ENCODE data around the gene MAP3K6. TPM values are rescaled to one million over a fixed set of nuclear protein-coding genes. Genes with fewer than 3 reads are reported as not detected.
A peak's percentile ranks its signal among the peaks of the same experiment; 100 is the strongest.

The MAP3K6 gene
- total RNA-seq, 2 experiments from 2014 or later, result 8.3 to 9.5 TPM

- POLR2A ChIA-PET, result interaction anchor here (0.7 to 1.8 kb wide), 5 partner anchors 10 to 60 kb away, joined by 3 to 5 read pairs (median 4); partner anchors contain the start of genes CD164L2 and SYTL1
- TF ChIP-seq CTCF (IDR thresholded peaks at IDR 0.05), result no peak
- CTCF ChIA-PET, result interaction anchor here (0.9 to 3.1 kb wide), 10 partner anchors 10 to 347 kb away, joined by 3 to 39 read pairs (median 5); no protein-coding TSS in a partner anchor
- Mint-ChIP-seq H3K9me3 (no peaks in the 10 kb centered on the region), H3K4me3 (peak within 1 kb of the TSS; percentile 95), H3K27me3 (no peaks in the 10 kb centered on the region), H3K27ac (peak within 1 kb of the TSS; percentile 95), H3K36me3 (ENCODE audit: low read depth) (peaks cover 27% of the 10 kb centered on the region), H3K4me1 (ENCODE audit: low read depth) (peaks cover 39% of the 10 kb centered on the region)
- DNase-seq (peak; percentile 97), ATAC-seq (peak; percentile 98)
- intact Hi-C loops (cut with micrococcal nuclease), result no loop called here
Observed at GRCh38 chr1:27321813-27322568, 44.8 kb downstream of the MAP3K6 start, which contains the start of gene TMEM222. TSS of gene TMEM222 (plus strand) at chr1:27322163. CDS start at chr1:27322198, 35 bp downstream.

GRCh38 chr1:27318596-27318995, 48.2 kb downstream of the MAP3K6 start:
- Mint-ChIP-seq H3K27ac (no peak overlapping the region), H3K27me3 (no peaks in the 10 kb centered on the region), H3K4me3 (no peak overlapping the region), H3K4me1 (ENCODE audit: low read depth) (peaks cover 11% of the 10 kb centered on the region), H3K36me3 (ENCODE audit: low read depth) (peaks cover 6% of the 10 kb centered on the region), H3K9me3 (no peaks in the 10 kb centered on the region)
- ChIA-PET CTCF (interaction anchor here (0.8 to 3.1 kb wide), 7 partner anchors 8 to 72 kb away, joined by 3 to 15 read pairs (median 3); partner anchors contain the start of gene MAP3K6), POLR2A (no interaction called here)
- intact Hi-C loops (cut with micrococcal nuclease), result no loop called here
- TF ChIP-seq CTCF (IDR thresholded peaks at IDR 0.05), result no peak
- DNase-seq, result no peak
- no peak for ATAC-seq

GRCh38 chr1:27318136-27318535, 48.6 kb downstream of the MAP3K6 start:
- H3K36me3 Mint-ChIP-seq (ENCODE audit: low read depth), result peaks cover 6% of the 10 kb centered on the region
- POLR2A ChIA-PET, result no interaction called here
- H3K27me3 Mint-ChIP-seq, result no peaks in the 10 kb centered on the region
- no peak for DNase-seq
- no peak overlapping the region for H3K27ac Mint-ChIP-seq
- peaks cover 7% of the 10 kb centered on the region for H3K4me1 Mint-ChIP-seq (ENCODE audit: low read depth)
- no peak for TF ChIP-seq CTCF (IDR thresholded peaks at IDR 0.05)
- H3K9me3 Mint-ChIP-seq, result no peaks in the 10 kb centered on the region
- ATAC-seq, result no peak
- intact Hi-C loops (cut with micrococcal nuclease), result no loop called here
- CTCF ChIA-PET, result interaction anchor here (0.8 to 3.1 kb wide), 6 partner anchors 9 to 72 kb away, joined by 3 to 15 read pairs (median 3); no protein-coding TSS in a partner anchor
- no peak overlapping the region for H3K4me3 Mint-ChIP-seq

GRCh38 chr1:27316860-27317259, 49.9 kb downstream of the MAP3K6 start:
- ChIA-PET CTCF (interaction anchor here (1.1 to 3.1 kb wide), 8 partner anchors 16 to 271 kb away, joined by 3 to 15 read pairs (median 6); no protein-coding TSS in a partner anchor), POLR2A (interaction anchor here (1.4 to 1.7 kb wide), 3 partner anchors 11 to 39 kb away, joined by 3 to 4 read pairs (median 3); no protein-coding TSS in a partner anchor)
- Mint-ChIP-seq H3K27ac (no peak overlapping the region), H3K4me1 (ENCODE audit: low read depth) (peaks cover 5% of the 10 kb centered on the region), H3K4me3 (no peak overlapping the region), H3K27me3 (no peaks in the 10 kb centered on the region), H3K9me3 (no peaks in the 10 kb centered on the region), H3K36me3 (ENCODE audit: low read depth) (no peaks in the 10 kb centered on the region)
- TF ChIP-seq CTCF (IDR thresholded peaks at IDR 0.05), result no peak
- intact Hi-C loops (cut with micrococcal nuclease), result no loop called here
- DNase-seq, result no peak
- no peak for ATAC-seq

- POLR2A ChIA-PET, result no interaction called here
- Mint-ChIP-seq H3K4me1 (ENCODE audit: low read depth) (no peaks in the 10 kb centered on the region), H3K9me3 (no peaks in the 10 kb centered on the region), H3K36me3 (ENCODE audit: low read depth) (no peaks in the 10 kb centered on the region), H3K27ac (no peak overlapping the region), H3K4me3 (no peak overlapping the region), H3K27me3 (no peaks in the 10 kb centered on the region)
- TF ChIP-seq CTCF (IDR thresholded peaks at IDR 0.05), result no peak
- no peak for ATAC-seq
- intact Hi-C loops (cut with micrococcal nuclease), result no loop called here
- CTCF ChIA-PET, result interaction anchor here (1.0 to 4.0 kb wide), 2 partner anchors 18 to 31 kb away, joined by 3 to 28 read pairs; no protein-coding TSS in a partner anchor
- no peak for DNase-seq
Observed at GRCh38 chr1:27314737-27315136, 52.0 kb downstream of the MAP3K6 start.

Measured in activated CD8-positive, alpha-beta T cell treated with anti-CD3 and anti-CD28 coated beads for 36 hours (primary cell).